HEK293 (cell line): ENCODE data around the gene CCSER1.

Source experiments
- CTCF ChIA-PET: fragments of 350-600 bp; formaldehyde crosslinking; extraction: SDS; loops from one replicate; lab custom pipeline; 2021; ENCODE audit warnings: antibody characterized with exemption; lab: Yijun Ruan, JAX
- POLR2A ChIA-PET: fragments of 300-600 bp; formaldehyde crosslinking; extraction: SDS; loops from one replicate; lab custom pipeline; 2020; ENCODE audit warnings: antibody characterized with exemption, inconsistent platforms; lab: Yijun Ruan, JAX
- H3K27ac ChIP-seq: fragments of 200-500 bp; sonication (Bioruptor generic); 2 replicates; pipeline ENCODE4 v1.5.1; 2014; ENCODE audit warnings: low read depth, low read length, control low read depth, inconsistent platforms; ENCODE audit errors: extremely low read depth
- H3K36me3 ChIP-seq, 2 experiments: fragments of 200-500 bp in 1 of 2; sonication (Bioruptor generic) in 1 of 2; 1 replicate in 1 of 2; 2 replicates in 1 of 2; pipeline ENCODE4 v1.5.1; 2014 to 2017; ENCODE audit warnings: inconsistent platforms in 2 of 2, low read length in 2 of 2; ENCODE audit not compliant: control insufficient read depth in 2 of 2, insufficient read depth in 1 of 2
- H3K4me1 ChIP-seq: fragments of 200-500 bp; sonication (Bioruptor generic); 2 replicates; pipeline ENCODE4 v1.5.1; 2014; ENCODE audit warnings: mild to moderate bottlenecking, low read length, inconsistent platforms; ENCODE audit not compliant: control insufficient read depth, insufficient read depth
- H3K4me3 ChIP-seq: 2 replicates; pipeline ENCODE4 v1.5.1; 2011; ENCODE audit warnings: low read depth, mild to moderate bottlenecking, control low read depth, low read length, moderate library complexity
- H3K9me3 ChIP-seq: fragments of 200-500 bp; sonication (Bioruptor generic); 2 replicates; pipeline ENCODE4 v1.5.1; 2014; ENCODE audit warnings: low read depth, low read length, inconsistent platforms; ENCODE audit not compliant: control insufficient read depth, insufficient read depth
- EGR2 ChIP-seq: fragments of 450-650 bp; formaldehyde crosslinking; IDR thresholded peaks from 2 replicates; pipeline ENCODE4 v1.5.1; 2016; ENCODE audit warnings: low read depth, missing biosample characterization, missing genetic modification characterization
- OVOL3 ChIP-seq: fragments of 450-650 bp; formaldehyde crosslinking; IDR thresholded peaks from 2 replicates; pipeline ENCODE4 v1.5.1; 2016; ENCODE audit warnings: missing biosample characterization, missing genetic modification characterization
- SCRT1 ChIP-seq: fragments of 450-650 bp; formaldehyde crosslinking; IDR thresholded peaks from 2 replicates; pipeline ENCODE4 v1.5.1; 2016; ENCODE audit warnings: missing biosample characterization, missing genetic modification characterization, borderline replicate concordance
- ZNF133 ChIP-seq: fragments of 450-650 bp; formaldehyde crosslinking; IDR thresholded peaks from 2 replicates; pipeline ENCODE4 v1.5.1; 2016; ENCODE audit warnings: missing biosample characterization, missing genetic modification characterization
- ZNF146 ChIP-seq: fragments of 450-650 bp; formaldehyde crosslinking; IDR thresholded peaks from 2 replicates; pipeline ENCODE4 v1.5.1; 2016; ENCODE audit warnings: missing biosample characterization, missing genetic modification characterization
- ZNF214 ChIP-seq: fragments of 450-650 bp; formaldehyde crosslinking; IDR thresholded peaks from 2 replicates; pipeline ENCODE4 v1.5.1; 2017; ENCODE audit warnings: missing biosample characterization, mild to moderate bottlenecking, missing genetic modification characterization, borderline replicate concordance
- ZNF239 ChIP-seq: fragments of 450-650 bp; formaldehyde crosslinking; IDR thresholded peaks from 2 replicates; pipeline ENCODE4 v1.5.1; 2016; ENCODE audit warnings: missing biosample characterization, missing genetic modification characterization
- ZNF274 ChIP-seq, 2 experiments: fragments of 200-500 bp in 1 of 2; fragments of 450-650 bp in 1 of 2; sonication (Bioruptor generic) in 1 of 2; formaldehyde crosslinking in 1 of 2; IDR thresholded peaks; 2 replicates each; pipeline versions ENCODE4 v1.5.1 to v1.6.1; 2014 to 2016; ENCODE audit warnings: borderline replicate concordance in 1 of 2, inconsistent platforms in 1 of 2, low read length in 1 of 2, missing biosample characterization in 1 of 2, missing genetic modification characterization in 1 of 2
- ZNF292 ChIP-seq: fragments of 450-650 bp; formaldehyde crosslinking; IDR thresholded peaks from 2 replicates; pipeline ENCODE4 v1.5.1; 2016; ENCODE audit warnings: low read depth, missing biosample characterization, missing genetic modification characterization, borderline replicate concordance
- ZNF391 ChIP-seq: fragments of 450-650 bp; formaldehyde crosslinking; IDR thresholded peaks from 2 replicates; pipeline ENCODE4 v1.5.1; 2016; ENCODE audit warnings: low read depth, missing biosample characterization, missing genetic modification characterization, borderline replicate concordance
- ZNF510 ChIP-seq: fragments of 450-650 bp; formaldehyde crosslinking; IDR thresholded peaks from 2 replicates; pipeline ENCODE4 v1.5.1; 2018; ENCODE audit warnings: mild to moderate bottlenecking, missing genetic modification characterization, missing biosample characterization; ENCODE audit not compliant: insufficient replicate concordance
- ZNF544 ChIP-seq: fragments of 450-650 bp; formaldehyde crosslinking; IDR thresholded peaks from 2 replicates; pipeline ENCODE4 v1.5.0; 2017; ENCODE audit warnings: missing biosample characterization, missing genetic modification characterization
- ZNF585B ChIP-seq: fragments of 450-650 bp; formaldehyde crosslinking; IDR thresholded peaks from 2 replicates; pipeline ENCODE4 v1.5.1; 2016; ENCODE audit warnings: missing biosample characterization, missing genetic modification characterization
- ZNF624 ChIP-seq: fragments of 450-650 bp; formaldehyde crosslinking; IDR thresholded peaks from 2 replicates; pipeline ENCODE4 v1.5.1; 2017; ENCODE audit warnings: missing biosample characterization, missing genetic modification characterization
- ZSCAN30 ChIP-seq: fragments of 450-650 bp; IDR thresholded peaks from 2 replicates; pipeline ENCODE4 v1.5.1; 2018; ENCODE audit warnings: missing biosample characterization, mild to moderate bottlenecking, missing genetic modification characterization, moderate library complexity
- TF ChIP-seq, protein P1 (sequence below): fragments of 450-650 bp; formaldehyde crosslinking; IDR thresholded peaks from 2 replicates; pipeline ENCODE4 v1.5.1; 2017; ENCODE audit warnings: missing biosample characterization, missing genetic modification characterization
- TF ChIP-seq, protein P2 (sequence below): sonication (generic); formaldehyde crosslinking; IDR thresholded peaks from 2 replicates; pipeline ENCODE4 v1.8.1; 2022; ENCODE audit warnings: mild to moderate bottlenecking, moderate library complexity, missing genetic modification reagents
- TF ChIP-seq, protein P3 (sequence below): fragments of 450-650 bp; formaldehyde crosslinking; IDR thresholded peaks from 2 replicates; pipeline ENCODE4 v1.5.1; 2016; ENCODE audit warnings: missing biosample characterization, missing genetic modification characterization
- TF ChIP-seq, protein P4 (sequence below): fragments of 450-650 bp; formaldehyde crosslinking; IDR thresholded peaks from 2 replicates; pipeline ENCODE4 v1.5.1; 2016; ENCODE audit warnings: missing biosample characterization, missing genetic modification characterization
- TF ChIP-seq, protein P5 (sequence below): fragments of 450-650 bp; formaldehyde crosslinking; IDR thresholded peaks from 2 replicates; pipeline ENCODE4 v1.5.1; 2016; ENCODE audit warnings: missing biosample characterization, missing genetic modification characterization

The CCSER1 gene

DNA sequence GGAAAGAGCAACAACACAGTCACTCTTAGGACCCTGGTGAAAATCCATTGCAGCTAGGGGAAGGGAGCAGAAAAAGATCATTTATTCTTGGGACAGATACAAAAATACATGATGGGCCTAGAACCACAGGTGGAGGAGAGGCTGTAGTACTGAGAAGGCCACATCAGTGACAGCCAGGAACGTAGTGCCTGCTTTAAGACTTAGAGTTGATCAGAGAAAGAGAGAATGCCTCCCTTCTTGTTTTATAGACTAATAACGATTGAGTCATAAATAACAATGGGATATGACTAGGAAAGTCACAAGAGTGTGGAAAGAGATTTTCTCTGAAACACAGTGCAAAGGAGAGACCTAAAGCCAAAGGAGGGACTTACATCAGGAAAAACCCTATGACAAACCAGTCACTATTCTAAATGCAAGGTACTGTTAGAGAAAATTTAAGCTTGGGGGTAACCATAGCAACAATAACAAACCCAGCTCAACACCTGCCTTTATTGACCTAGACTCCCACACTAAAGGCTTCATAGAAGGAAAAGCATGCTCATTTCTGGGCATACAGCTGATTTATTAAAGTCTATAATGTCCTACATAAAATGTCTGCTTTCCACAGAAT lies 1161.6 kb downstream of the CCSER1 start:
- Histone ChIP-seq H3K4me1 (no peaks in the 10 kb centered on the region), H3K36me3 (no peaks in the 10 kb centered on the region), H3K9me3 (no peaks in the 10 kb centered on the region), H3K4me3 (no peak overlapping the region), H3K27ac (no peak overlapping the region)
- ChIA-PET POLR2A (no interaction called here), CTCF (no interaction called here)
- TF ChIP-seq, protein P1, sequence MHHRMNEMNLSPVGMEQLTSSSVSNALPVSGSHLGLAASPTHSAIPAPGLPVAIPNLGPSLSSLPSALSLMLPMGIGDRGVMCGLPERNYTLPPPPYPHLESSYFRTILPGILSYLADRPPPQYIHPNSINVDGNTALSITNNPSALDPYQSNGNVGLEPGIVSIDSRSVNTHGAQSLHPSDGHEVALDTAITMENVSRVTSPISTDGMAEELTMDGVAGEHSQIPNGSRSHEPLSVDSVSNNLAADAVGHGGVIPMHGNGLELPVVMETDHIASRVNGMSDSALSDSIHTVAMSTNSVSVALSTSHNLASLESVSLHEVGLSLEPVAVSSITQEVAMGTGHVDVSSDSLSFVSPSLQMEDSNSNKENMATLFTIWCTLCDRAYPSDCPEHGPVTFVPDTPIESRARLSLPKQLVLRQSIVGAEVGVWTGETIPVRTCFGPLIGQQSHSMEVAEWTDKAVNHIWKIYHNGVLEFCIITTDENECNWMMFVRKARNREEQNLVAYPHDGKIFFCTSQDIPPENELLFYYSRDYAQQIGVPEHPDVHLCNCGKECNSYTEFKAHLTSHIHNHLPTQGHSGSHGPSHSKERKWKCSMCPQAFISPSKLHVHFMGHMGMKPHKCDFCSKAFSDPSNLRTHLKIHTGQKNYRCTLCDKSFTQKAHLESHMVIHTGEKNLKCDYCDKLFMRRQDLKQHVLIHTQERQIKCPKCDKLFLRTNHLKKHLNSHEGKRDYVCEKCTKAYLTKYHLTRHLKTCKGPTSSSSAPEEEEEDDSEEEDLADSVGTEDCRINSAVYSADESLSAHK (tag by site-specific recombination): no peak
- no peak for TF ChIP-seq EGR2 (tag by site-specific recombination)
- TF ChIP-seq, protein P2, sequence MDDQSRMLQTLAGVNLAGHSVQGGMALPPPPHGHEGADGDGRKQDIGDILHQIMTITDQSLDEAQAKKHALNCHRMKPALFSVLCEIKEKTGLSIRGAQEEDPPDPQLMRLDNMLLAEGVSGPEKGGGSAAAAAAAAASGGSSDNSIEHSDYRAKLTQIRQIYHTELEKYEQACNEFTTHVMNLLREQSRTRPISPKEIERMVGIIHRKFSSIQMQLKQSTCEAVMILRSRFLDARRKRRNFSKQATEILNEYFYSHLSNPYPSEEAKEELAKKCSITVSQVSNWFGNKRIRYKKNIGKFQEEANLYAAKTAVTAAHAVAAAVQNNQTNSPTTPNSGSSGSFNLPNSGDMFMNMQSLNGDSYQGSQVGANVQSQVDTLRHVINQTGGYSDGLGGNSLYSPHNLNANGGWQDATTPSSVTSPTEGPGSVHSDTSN (CRISPR knock-in tag): no peak
- TF ChIP-seq, protein P3, sequence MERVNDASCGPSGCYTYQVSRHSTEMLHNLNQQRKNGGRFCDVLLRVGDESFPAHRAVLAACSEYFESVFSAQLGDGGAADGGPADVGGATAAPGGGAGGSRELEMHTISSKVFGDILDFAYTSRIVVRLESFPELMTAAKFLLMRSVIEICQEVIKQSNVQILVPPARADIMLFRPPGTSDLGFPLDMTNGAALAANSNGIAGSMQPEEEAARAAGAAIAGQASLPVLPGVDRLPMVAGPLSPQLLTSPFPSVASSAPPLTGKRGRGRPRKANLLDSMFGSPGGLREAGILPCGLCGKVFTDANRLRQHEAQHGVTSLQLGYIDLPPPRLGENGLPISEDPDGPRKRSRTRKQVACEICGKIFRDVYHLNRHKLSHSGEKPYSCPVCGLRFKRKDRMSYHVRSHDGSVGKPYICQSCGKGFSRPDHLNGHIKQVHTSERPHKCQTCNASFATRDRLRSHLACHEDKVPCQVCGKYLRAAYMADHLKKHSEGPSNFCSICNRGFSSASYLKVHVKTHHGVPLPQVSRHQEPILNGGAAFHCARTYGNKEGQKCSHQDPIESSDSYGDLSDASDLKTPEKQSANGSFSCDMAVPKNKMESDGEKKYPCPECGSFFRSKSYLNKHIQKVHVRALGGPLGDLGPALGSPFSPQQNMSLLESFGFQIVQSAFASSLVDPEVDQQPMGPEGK (tag by site-specific recombination): no peak
- TF ChIP-seq ZSCAN30 (tag by site-specific recombination): no peak
- no peak for TF ChIP-seq ZNF391 (tag by site-specific recombination)
- no peak for TF ChIP-seq OVOL3
- no peak for TF ChIP-seq ZNF239
- TF ChIP-seq ZNF510: no peak
- TF ChIP-seq, protein P4, sequence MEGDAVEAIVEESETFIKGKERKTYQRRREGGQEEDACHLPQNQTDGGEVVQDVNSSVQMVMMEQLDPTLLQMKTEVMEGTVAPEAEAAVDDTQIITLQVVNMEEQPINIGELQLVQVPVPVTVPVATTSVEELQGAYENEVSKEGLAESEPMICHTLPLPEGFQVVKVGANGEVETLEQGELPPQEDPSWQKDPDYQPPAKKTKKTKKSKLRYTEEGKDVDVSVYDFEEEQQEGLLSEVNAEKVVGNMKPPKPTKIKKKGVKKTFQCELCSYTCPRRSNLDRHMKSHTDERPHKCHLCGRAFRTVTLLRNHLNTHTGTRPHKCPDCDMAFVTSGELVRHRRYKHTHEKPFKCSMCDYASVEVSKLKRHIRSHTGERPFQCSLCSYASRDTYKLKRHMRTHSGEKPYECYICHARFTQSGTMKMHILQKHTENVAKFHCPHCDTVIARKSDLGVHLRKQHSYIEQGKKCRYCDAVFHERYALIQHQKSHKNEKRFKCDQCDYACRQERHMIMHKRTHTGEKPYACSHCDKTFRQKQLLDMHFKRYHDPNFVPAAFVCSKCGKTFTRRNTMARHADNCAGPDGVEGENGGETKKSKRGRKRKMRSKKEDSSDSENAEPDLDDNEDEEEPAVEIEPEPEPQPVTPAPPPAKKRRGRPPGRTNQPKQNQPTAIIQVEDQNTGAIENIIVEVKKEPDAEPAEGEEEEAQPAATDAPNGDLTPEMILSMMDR: no peak
- TF ChIP-seq, protein P5, sequence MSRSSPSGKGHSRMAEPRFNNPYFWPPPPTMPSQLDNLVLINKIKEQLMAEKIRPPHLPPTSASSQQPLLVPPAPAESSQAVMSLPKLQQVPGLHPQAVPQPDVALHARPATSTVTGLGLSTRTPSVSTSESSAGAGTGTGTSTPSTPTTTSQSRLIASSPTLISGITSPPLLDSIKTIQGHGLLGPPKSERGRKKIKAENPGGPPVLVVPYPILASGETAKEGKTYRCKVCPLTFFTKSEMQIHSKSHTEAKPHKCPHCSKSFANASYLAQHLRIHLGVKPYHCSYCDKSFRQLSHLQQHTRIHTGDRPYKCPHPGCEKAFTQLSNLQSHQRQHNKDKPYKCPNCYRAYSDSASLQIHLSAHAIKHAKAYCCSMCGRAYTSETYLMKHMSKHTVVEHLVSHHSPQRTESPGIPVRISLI (tag by site-specific recombination): no peak
- TF ChIP-seq ZNF133 (tag by site-specific recombination): no peak
- TF ChIP-seq ZNF274 (IDR thresholded peaks at IDR 0.05; ENCODE audit: low read length): no peak
- no peak for TF ChIP-seq ZNF274 (tag by site-specific recombination; IDR thresholded peaks at IDR 0.05; ENCODE audit: borderline replicate concordance)
- no peak for TF ChIP-seq ZNF146
- TF ChIP-seq ZNF214 (tag by site-specific recombination): no peak
- TF ChIP-seq ZNF292 (tag by site-specific recombination): no peak
- no peak for TF ChIP-seq ZNF624
- no peak for TF ChIP-seq ZNF585B (tag by site-specific recombination)
- no peak for TF ChIP-seq ZNF544 (tag by site-specific recombination)
- TF ChIP-seq SCRT1 (tag by site-specific recombination): no peak
